Retinal pigment epithelial cell (primary cell): ENCODE results near the gene THRB.

Source experiments
- DNase-seq: peaks from one replicate; pipeline ENCODE4 v3.0.0-alpha.2; 2010; ENCODE audit warnings: low read depth
- H3K4me3 ChIP-seq: 2 replicates; pipeline ENCODE4 v1.5.1; 2011; ENCODE audit warnings: mild to moderate bottlenecking, low read length, control low read depth, moderate library complexity
- CTCF ChIP-seq: conservative IDR thresholded peaks from 2 replicates; pipeline ENCODE4 v1.5.1; 2011; ENCODE audit warnings: low read depth, low read length, control low read depth, inconsistent platforms

Gene THRB

GRCh38 chr3:24133436-24133835 is 361.2 kb downstream of the THRB start:
- DNase-seq = no peak
- no peak for TF ChIP-seq CTCF
- H3K4me3 ChIP-seq = no peak overlapping the region

GRCh38 chr3:24129549-24129948 is 365.1 kb downstream of the THRB start:
- no peak for TF ChIP-seq CTCF
- no peak overlapping the region for H3K4me3 ChIP-seq
- DNase-seq = peak; percentile 41

GRCh38 chr3:24128199-24129005 is 366.2 kb downstream of the THRB start:
- no peak for TF ChIP-seq CTCF
- DNase-seq = peak; percentile 68

GRCh38 chr3:24123596-24123995 is 371.1 kb downstream of the THRB start:
- no peak for DNase-seq
- no peak for TF ChIP-seq CTCF
- H3K4me3 ChIP-seq = no peak overlapping the region

More at GRCh38 chr3:24128199-24129005, 366.2 kb downstream of the THRB start:
- no peak overlapping the region for H3K4me3 ChIP-seq

GRCh38 chr3:24120434-24120833 is 374.2 kb downstream of the THRB start:
- no peak for TF ChIP-seq CTCF
- no peak for DNase-seq
- no peak overlapping the region for H3K4me3 ChIP-seq

- no peak overlapping the region for H3K4me3 ChIP-seq
- DNase-seq = peak; percentile 46
- no peak for TF ChIP-seq CTCF
These were observed 375.3 kb downstream of the THRB start for GRCh38 chr3:24119321-24119751.

GRCh38 chr3:24117508-24117907 is 377.1 kb downstream of the THRB start:
- no peak for DNase-seq
- no peak overlapping the region for H3K4me3 ChIP-seq
- no peak for TF ChIP-seq CTCF
